Type B pancreatic cell (in vitro differentiated cells): Measurements from ENCODE around the gene FBXO34. TPM values are rescaled to one million over a fixed set of nuclear protein-coding genes. Genes with fewer than 3 reads are reported as not detected.
A peak's percentile ranks its signal among the peaks of the same experiment; 100 is the strongest.

Source experiments
- DNase-seq: peaks from one replicate; pipeline ENCODE4 v3.0.0; 2021; ENCODE audit warnings: mixed read lengths; ENCODE audit not compliant: unreplicated experiment; ENCODE audit errors: extremely low spot score
- H3K27ac Mint-ChIP-seq: 2 replicates; pipeline ENCODE4 v1.8.0; 2021; ENCODE audit warnings: mild to moderate bottlenecking, mixed read lengths
- H3K27me3 Mint-ChIP-seq: 2 replicates; pipeline ENCODE4 v1.8.0; 2021; ENCODE audit warnings: mixed read lengths
- H3K36me3 Mint-ChIP-seq: 2 replicates; pipeline ENCODE4 v1.8.0; 2021; ENCODE audit warnings: mixed read lengths
- H3K4me1 Mint-ChIP-seq: one replicate; pipeline ENCODE4 v1.8.0; 2021; ENCODE audit warnings: mixed read lengths; ENCODE audit not compliant: unreplicated experiment
- H3K4me3 Mint-ChIP-seq: 2 replicates; pipeline ENCODE4 v1.8.0; 2021; ENCODE audit warnings: mild to moderate bottlenecking, mixed read lengths
- H3K9me3 Mint-ChIP-seq: 2 replicates; pipeline ENCODE4 v1.8.0; 2021; ENCODE audit warnings: mixed read lengths
- CTCF ChIP-seq: fragments of 200-600 bp; sonication (generic); conservative IDR thresholded peaks from 2 replicates; pipeline ENCODE4 v1.5.0; 2021; ENCODE audit warnings: antibody characterized with exemption, mild to moderate bottlenecking
- total RNA-seq: library from RNA; stranded (reverse); gene quantifications from 2 replicates; pipeline ENCODE4 v1.2.1, GENCODE V29; 2021; ENCODE audit warnings: low replicate concordance

The FBXO34 gene
- total RNA-seq, 1 donor from 2014 or later, result 25.2 TPM

GRCh38 chr14:55359307-55359706 lies 88.1 kb downstream of the FBXO34 start:
- Mint-ChIP-seq H3K27me3 (no peaks in the 10 kb centered on the region), H3K4me3 (no peak overlapping the region), H3K4me1 (peaks cover 5% of the 10 kb centered on the region), H3K36me3 (peaks cover 12% of the 10 kb centered on the region), H3K9me3 (no peaks in the 10 kb centered on the region), H3K27ac (no peak overlapping the region)
- DNase-seq, result no peak
- no peak for TF ChIP-seq CTCF

GRCh38 chr14:55361190-55361589 lies 90.0 kb downstream of the FBXO34 start:
- H3K27ac Mint-ChIP-seq, result peak overlapping the region; percentile 9
- no peak for DNase-seq
- H3K9me3 Mint-ChIP-seq, result no peaks in the 10 kb centered on the region
- peaks cover 20% of the 10 kb centered on the region for H3K36me3 Mint-ChIP-seq
- no peaks in the 10 kb centered on the region for H3K4me1 Mint-ChIP-seq
- H3K27me3 Mint-ChIP-seq, result no peaks in the 10 kb centered on the region
- no peak overlapping the region for H3K4me3 Mint-ChIP-seq
- no peak for TF ChIP-seq CTCF

- peaks cover 40% of the 10 kb centered on the region for H3K36me3 Mint-ChIP-seq
- H3K4me1 Mint-ChIP-seq, result no peaks in the 10 kb centered on the region
- DNase-seq, result no peak
- no peak overlapping the region for H3K4me3 Mint-ChIP-seq
- peak overlapping the region; percentile 35 for H3K27ac Mint-ChIP-seq
- no peaks in the 10 kb centered on the region for H3K9me3 Mint-ChIP-seq
- no peaks in the 10 kb centered on the region for H3K27me3 Mint-ChIP-seq
- no peak for TF ChIP-seq CTCF
These were observed 95.0 kb downstream of the FBXO34 start for GRCh38 chr14:55366271-55366670.

GRCh38 chr14:55370883-55371455 lies 99.7 kb downstream of the FBXO34 start:
- TF ChIP-seq CTCF, result no peak
- H3K9me3 Mint-ChIP-seq, result no peaks in the 10 kb centered on the region
- H3K27me3 Mint-ChIP-seq, result no peaks in the 10 kb centered on the region
- no peak for DNase-seq
- H3K4me3 Mint-ChIP-seq, result no peak overlapping the region
- H3K4me1 Mint-ChIP-seq, result no peaks in the 10 kb centered on the region
- peaks cover 35% of the 10 kb centered on the region for H3K36me3 Mint-ChIP-seq
- H3K27ac Mint-ChIP-seq, result no peak overlapping the region

GRCh38 chr14:55372423-55372822 lies 101.2 kb downstream of the FBXO34 start:
- DNase-seq, result no peak
- H3K4me3 Mint-ChIP-seq, result no peak overlapping the region
- TF ChIP-seq CTCF, result no peak
- peaks cover 32% of the 10 kb centered on the region for H3K36me3 Mint-ChIP-seq
- H3K27me3 Mint-ChIP-seq, result no peaks in the 10 kb centered on the region
- no peaks in the 10 kb centered on the region for H3K9me3 Mint-ChIP-seq
- H3K4me1 Mint-ChIP-seq, result no peaks in the 10 kb centered on the region
- H3K27ac Mint-ChIP-seq, result no peak overlapping the region

GRCh38 chr14:55372825-55373224 lies 101.6 kb downstream of the FBXO34 start:
- DNase-seq, result no peak
- Mint-ChIP-seq H3K9me3 (no peaks in the 10 kb centered on the region), H3K27ac (no peak overlapping the region), H3K36me3 (peaks cover 28% of the 10 kb centered on the region), H3K4me3 (no peak overlapping the region), H3K4me1 (no peaks in the 10 kb centered on the region), H3K27me3 (no peaks in the 10 kb centered on the region)
- TF ChIP-seq CTCF, result no peak
